Activated T-cell treated with anti-CD3 and anti-CD28 coated beads for 24 hours (primary cell): Measurements from ENCODE around the gene NCBP2L.

Source experiments
- DNase-seq: peaks from one replicate; pipeline ENCODE4 v3.0.0-alpha.2; 2020; ENCODE audit warnings: low read depth

NCBP2L gene

GRCh38 chrX:107752714-107753113 is 24.8 kb upstream of the NCBP2L start:
- DNase-seq = no peak

DNA sequence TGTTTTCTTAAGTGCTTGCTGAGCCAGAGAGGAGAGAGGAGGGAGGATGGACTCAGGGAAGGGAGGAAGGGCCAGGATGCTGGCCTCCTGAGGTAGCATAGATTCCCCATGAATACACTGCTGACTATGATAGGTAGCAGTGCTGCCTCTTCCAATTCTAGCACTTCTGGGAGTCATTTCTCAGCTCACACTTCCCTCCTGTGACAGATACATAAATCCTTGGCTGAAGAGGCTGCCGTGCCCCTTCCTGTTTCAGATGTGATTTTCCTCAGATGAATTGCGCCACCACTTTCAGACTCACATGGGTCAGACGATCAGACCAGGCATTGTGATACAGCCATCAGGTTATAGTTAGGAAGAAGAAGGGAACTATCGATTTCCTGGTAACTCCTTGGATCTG is 24.3 kb upstream of the NCBP2L start:
- DNase-seq = no peak

- no peak for DNase-seq
These were observed 21.8 kb upstream of the NCBP2L start for GRCh38 chrX:107755721-107756120.

DNA sequence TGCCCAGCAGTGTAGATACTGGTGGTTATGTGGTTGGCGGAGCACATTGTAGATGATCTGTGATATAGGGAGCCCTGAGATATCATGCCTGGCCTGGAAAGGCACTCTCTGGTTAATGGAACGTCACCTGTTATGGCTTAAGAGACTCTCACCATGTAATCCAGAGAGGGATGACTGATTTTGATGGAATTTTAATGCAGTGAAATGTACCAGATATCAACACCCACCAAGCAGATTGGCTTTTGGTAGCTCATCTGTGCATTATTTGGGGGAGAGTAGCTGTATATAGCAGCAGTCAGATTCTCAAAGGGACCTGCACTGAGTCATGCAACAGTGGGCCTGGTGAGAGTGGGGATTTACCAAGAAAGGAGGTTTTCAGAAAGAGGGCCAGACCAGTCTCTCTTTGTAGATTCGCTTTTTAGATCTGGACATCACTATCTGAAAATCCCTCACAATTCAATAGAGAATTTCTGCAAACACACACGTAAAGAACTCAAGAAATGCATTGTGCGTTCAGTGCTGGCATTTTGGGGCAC is 19.2 kb upstream of the NCBP2L start:
- no peak for DNase-seq

GRCh38 chrX:107760304-107761077 is 17.0 kb upstream of the NCBP2L start:
- no peak for DNase-seq

DNA sequence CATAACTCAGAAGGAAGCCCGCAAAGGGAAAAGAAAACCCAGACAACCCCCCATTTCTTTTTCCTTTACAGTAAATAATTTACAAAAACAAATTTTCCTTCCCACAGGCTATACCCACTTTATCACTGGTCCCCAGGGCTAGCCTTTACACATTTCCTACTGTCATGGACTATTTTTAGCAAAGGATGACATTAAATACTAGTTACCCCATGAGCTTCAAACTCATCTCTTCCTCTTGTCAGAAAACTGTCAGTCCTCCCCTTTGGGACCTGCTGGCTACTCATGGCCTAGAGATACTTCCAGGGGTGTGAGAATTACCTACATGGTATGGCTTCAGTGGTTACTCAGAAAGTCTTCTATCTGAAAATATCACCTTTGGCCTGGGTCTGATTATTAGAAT is 13.9 kb upstream of the NCBP2L start:
- DNase-seq = no peak

DNA sequence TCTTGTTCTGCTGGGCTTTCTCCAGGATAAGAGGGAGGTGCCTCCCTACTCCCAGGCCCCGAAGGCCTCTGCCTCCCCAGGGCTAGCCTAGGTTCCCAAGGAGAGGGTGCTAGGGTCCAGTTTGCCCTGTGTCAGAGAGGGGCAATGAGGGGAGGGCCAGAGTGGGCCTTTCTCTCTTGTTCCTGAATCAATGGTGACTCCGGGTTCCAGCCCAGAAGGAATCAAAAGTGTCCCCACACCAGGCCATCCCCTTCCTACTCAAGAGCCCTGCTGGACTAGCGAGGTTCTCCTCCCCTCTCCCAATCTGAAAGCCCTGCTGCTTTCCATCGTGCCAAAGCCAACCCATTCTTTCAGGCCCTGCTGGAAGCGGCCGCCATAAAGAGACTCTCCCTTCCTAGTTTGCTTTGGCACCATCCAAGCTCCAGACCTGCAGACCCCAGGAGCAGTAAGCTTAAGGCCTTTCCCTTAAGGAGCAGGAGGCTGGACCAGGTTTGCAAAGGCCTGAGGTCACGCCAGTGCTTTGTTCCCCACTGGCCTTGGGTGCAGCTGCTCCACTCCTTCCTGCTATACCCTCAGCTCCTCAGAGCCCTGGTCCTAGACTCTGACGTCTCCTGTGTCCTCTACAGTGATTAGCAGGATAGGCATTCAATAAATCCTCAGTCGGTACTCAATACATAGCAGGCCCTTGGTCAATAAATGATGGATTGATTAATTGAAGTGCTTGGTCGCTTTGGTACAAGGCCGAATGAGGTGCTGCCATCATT is 12.5 kb upstream of the NCBP2L start:
- no peak for DNase-seq

GRCh38 chrX:107766470-107767150 is 10.9 kb upstream of the NCBP2L start:
- no peak for DNase-seq

DNA sequence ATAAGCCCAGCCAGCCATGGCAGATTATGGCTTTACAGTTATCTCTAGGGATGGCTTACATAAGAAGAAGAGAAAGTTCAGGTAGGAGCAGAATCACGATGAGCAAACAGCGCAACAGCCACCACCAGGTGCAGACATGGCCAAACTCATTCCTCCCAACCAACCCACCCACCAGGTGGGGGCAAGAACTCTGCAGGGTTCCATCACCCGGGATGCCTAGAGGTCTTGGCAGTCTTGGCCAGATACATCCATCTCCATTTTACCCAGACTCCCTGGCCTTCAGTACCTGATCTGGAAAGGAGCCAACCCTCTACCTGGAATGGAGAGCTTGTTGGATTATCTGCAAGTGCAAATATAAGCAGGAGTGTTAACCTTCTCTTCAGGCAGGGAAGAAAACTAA is 9.5 kb upstream of the NCBP2L start:
- no peak for DNase-seq

GRCh38 chrX:107769581-107770317 is 7.8 kb upstream of the NCBP2L start:
- DNase-seq = no peak

DNA sequence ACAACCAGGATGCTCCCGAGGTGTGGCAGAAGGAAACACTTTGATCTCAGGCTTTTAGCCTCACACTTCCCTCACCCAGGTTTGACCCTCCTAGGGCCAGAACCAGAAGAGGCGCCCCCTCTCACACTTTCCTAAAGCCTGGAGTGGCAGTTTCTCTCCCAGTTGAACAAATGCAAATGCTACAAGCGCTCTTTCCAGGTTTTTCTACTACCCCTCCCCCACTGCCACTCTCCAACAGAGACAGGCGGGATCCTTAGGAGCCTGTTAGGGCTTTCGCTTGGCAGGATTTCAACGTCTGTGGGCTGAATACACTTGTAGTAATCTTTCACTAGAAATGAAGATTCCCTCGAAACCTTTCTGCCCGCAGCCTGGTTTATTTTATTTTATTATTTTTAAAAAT is 4.3 kb upstream of the NCBP2L start:
- no peak for DNase-seq

- DNase-seq = no peak
These were observed 3.6 kb upstream of the NCBP2L start for GRCh38 chrX:107773906-107774435.

DNA sequence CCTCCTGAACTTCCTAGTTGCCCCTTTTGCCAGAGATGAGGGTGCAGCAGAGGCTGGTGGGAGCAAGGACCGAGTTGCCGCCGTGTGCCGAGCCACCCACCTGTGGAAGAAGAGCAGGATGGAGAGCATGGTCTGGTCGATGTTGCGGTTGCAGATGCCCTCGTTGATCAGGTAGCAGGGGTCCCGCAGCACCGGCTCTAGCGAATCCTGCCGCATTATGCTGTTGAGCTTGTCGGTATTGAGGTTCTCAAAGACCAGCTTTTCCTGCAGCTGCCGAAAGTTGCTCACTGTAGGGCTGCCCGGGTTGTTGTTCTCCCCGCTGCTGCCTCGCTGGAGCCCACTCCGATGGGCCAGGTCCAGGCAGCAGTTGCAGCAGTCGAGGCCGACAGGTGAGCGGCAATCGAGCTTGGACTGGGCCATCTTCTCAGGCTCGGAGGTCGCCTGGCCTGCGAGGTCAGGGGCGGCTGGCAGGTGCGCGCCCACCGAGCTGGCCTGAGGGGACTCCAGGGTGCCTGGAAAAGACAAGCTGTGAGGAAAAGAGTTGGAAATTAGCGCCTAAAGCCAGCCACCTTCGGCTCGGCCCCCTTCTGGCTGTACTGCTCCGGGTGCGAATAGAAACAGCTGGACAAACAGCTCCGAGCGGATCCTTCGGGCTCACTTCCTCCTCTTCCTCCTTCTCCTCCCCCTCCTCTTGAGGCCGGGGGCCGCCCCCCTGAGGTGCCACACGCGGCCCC is 2.4 kb upstream of the NCBP2L start:
- no peak for DNase-seq

- DNase-seq = peak; percentile 35
These were observed 1.6 kb upstream of the NCBP2L start, which contains the start of gene TSC22D3 for GRCh38 chrX:107775734-107776511. Gene TSC22D3, minus strand, starts transcription at chrX:107775787. Its CDS starts 368 bp downstream, at chrX:107775419.

DNA sequence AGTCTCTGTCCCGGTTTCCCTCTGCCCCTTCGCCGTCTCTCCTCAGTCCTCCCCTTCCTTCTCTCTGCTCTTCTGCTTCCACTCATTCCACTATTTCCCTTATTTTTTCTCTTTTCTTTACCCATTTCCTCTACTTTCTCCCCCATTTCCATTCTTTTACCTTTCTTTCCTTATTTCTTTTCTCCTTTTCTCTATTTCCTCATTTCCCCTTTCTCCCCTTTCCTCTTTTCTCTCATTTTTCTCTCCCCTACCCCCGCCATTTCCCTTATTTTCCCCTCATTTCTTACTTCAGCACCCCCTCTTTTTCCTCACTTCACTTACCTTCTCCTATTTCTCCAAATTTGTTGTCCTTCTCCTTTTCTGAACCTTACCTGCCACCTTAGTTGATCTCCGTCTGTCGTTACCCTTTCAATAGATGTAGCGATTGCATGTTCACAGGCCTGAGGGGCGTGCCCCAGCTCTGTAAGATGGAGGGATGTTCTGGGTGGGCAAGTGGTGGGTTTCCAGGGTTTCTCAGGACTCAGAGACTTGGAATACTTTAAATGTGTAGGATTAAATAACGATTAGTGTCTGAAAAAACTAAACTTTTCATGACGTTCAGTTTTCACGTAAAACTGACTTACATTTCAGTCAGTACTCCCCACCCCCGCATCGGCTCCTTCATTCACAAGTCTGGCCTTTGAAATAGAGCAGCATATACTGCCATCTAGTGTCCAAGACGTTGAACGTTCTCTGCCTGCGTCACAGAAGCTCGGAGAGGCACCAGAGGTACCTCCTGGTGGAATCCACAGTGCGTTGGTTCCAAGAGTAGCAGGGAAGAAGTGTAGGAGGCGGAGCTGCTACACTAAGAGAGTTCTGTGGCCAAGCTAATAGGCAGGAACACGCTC is 641 bp upstream of the NCBP2L start:
- peak; percentile 57 for DNase-seq

DNA sequence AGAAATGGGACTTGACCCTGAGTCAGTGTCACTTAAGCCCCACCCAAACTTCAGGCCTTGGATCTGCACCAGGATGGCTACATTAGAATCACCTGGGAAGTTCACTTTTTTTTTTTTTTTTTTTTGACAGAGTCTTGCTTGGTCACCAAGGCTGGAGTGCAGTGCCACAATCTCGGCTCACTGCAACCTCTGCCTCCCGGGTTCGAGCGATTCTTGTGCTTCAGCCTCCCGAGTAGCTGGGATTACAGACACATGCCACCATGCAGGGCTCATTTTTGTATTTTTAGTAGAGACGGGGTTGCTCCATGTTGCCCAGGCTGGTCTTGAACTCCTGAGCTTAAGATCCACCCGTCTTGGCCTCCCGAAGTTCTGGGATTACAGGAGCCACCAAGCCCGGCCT is 3.0 kb downstream of the NCBP2L start:
- no peak for DNase-seq

DNA sequence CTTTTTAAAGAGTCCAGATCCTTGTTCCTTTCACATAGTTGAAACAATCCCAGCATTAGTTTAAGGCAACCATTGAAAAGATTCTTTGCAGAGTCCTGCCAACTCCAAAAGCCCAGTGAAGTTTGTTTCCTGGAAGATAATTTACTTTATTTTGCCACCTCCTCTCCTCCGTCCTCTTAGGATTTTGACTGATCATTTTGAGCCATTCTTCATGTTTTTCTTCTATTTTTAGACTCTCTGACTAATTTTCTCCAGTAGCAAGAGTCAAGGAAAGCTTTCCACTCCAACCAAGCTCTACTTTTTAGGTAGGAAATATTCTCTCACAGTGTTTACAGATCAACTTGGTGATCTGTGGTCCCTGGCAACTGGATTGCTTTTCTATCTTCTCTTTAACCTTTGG is 10.3 kb downstream of the NCBP2L start:
- no peak for DNase-seq

GRCh38 chrX:107804427-107804826 is 26.9 kb downstream of the NCBP2L start:
- DNase-seq = no peak

GRCh38 chrX:107805179-107805578 is 27.6 kb downstream of the NCBP2L start:
- DNase-seq = no peak
